CD4-positive, alpha-beta T cell treated with Interferon gamma for 1 hour (primary cell): Measurements from ENCODE around the gene HOXD9.

ENCODE experiments used
- DNase-seq: peaks from one replicate; pipeline ENCODE4 v3.0.0-alpha.2; 2020

HOXD9 gene

DNA sequence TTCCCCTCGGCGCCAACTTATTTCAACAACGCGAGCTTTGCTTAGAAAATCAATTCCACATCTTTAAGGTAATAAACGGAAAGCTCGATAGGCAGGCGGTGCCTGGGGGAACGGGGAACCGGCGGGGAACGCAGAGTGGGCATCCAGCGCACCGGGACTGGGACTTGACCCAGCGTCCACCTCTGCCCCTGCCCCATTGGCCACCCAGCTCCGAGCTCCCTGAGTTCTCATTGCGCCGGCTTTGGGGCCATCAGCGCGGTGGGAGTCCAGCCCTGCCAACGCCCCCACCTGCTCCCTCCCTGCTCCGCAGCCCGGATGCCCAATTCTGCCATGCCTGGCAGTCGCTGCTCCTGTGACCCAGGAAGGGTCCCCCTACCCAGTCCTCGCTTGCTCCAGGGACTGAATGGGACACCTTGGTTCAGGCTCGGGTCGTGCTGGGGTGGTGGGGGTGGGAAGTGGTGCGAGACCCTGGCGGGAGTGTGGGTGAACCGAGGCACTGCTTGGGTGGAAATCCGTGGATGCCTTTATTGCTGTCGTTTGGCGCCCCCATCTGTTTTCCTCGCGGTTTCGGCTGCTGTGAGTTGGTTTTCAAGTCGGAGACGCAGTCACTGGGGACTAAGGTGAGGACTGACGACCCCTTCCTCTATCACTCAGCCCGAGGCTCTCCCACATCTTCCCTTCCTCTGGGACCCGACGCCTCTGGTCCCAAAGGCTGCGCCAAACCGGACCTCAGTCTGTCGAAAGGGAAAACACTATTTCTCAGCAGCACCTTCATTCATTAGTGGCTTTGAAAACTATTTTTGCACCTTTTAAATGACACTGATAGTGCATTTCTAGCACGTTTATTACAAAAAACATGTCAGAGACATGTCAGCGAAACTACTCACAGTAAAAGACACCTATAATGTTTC lies 36.4 kb upstream of the HOXD9 start:
- DNase-seq = no peak

DNA sequence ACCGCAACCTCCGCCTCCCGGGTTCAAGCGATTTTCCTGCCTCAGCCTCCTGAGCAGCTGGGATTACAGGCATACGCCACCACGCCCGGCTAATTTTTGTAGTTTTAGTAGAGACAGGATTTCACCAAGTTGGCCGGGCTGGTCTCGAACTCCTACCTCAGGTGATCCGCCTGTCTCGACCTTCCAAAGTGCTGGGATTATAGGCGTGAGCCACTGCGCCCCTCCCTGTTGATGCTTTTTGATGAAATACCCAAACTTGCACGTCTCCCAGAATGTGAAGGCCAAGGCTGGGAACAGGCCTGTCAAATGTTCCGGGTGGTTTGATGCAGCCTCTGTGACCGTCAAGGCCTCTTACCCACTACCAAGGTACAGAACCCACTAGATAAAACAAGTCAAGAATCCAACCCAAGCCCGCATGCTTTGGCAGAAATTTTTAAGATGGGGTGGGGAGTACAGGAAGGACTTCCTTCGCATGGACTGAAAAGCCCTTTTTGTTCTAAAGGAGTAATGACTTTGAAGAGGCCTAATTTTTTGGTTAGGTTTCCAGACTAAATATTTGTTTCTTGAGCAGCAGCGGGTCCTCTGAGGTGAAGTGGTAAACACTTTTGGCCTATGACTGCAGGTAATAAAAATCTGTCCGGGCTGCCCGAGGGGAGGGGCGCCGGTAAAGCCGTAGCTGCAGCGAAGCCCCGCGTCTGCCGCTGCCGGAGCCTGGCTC lies 35.0 kb upstream of the HOXD9 start:
- no peak for DNase-seq

DNA sequence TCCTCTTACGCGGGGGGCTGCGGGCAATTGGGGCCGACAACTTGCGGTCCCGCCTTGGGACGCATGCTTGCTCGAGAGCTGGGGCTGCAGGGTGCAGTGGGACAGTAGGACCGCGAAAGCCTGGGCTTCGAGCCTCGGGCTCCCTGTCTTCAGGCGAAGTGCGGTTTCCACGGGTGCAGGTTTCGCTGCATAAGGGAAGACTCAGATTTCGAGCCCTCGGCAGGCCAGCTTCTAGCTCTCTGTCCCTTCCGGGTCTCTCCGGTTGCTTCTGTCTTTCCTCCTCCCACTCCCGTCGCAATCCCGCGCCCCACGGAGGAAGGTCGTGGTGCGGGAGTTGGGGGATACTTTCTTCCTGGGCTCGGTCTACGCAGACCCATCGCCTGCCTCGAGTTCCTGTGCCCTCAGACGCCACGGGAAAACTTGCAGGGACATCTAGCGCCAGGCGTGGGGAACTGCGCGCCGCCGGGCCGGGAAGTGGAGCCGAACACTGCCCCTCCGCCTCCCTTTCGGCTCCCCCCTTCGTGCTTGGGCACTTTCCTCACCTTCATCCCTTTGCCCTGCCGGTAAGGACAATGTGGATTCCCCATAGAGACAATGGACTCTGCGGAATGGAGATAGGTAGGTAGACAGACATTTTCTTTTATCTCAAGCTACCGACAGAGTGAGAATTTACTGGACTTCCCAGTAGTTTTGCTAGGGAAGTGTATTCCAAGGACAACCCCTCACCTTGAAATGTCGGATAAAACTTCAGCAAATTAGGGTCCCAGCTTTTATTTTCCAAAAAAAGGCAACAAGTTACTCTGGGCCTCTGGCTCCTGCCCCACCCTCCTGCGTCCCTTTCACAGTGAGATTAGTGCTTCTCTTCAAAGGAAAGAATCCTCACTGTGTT lies 34.2 kb upstream of the HOXD9 start:
- DNase-seq = no peak

DNA sequence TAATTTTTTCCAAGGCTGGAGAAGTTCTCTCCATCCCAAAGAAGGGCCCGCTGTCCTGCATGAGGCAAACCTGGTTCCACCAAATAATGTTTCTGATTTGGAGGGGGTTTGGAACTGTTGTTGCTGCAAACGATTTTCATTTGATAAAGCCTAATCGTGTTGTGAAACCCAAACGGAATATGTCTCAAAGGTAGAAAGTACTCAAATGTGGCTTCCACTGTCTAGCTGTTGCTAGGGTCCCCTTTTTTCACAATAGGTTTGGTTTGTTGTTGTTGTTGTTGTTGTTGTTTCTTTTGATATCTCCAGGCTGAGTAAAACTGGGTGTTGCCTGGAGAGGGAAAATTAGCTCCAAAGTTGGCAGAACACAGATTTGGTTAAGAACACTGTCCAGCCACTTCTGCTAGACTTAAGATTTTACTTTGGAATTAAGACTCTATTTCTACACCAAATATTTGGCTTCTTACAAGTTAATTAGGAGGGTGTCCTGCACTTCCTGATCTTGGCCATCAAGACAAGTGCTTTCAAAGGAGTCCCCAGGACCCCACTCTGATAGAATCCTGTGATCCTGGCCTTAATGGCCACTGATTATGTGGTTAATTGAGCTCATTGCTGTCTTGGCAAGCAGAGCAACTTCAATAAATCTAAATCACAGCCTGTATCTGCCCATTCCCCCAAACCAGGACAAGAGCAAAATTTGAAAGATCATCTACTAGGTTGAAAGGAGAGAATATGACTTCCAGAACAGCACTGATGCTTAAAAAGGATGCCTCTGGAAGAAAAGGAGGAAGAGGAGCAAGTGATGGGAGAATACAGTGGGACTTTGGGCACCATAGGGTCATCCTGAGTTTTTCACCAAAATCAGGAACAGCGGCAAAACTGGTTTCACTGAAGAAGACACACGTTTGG lies 33.3 kb upstream of the HOXD9 start:
- no peak for DNase-seq

DNA sequence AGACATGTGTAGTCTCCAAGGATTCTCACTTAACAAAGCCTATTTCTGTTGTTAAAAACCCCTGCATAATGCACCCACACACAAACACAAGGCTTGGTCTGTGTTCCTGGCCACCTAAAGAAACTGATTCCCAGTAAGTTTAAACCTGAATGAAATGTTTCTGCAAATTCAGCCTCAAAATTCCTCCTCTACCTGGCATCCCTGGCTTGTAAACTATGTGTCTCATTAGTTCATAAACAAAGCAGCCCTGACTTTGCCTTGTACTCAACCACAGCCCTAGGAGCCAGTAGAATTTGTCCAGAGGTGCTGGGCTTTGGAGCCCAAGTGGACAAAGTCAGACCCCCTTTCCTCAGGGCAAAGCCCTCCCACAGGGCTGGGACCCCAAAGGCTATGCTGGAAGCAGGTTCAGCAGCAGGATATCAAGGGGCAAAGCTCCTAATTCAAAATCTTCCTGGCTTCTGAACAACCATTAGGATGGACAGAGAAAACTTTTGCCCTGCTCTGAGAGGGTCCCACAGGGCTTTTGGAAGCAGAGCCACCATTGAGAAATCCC lies 32.6 kb upstream of the HOXD9 start:
- no peak for DNase-seq

DNA sequence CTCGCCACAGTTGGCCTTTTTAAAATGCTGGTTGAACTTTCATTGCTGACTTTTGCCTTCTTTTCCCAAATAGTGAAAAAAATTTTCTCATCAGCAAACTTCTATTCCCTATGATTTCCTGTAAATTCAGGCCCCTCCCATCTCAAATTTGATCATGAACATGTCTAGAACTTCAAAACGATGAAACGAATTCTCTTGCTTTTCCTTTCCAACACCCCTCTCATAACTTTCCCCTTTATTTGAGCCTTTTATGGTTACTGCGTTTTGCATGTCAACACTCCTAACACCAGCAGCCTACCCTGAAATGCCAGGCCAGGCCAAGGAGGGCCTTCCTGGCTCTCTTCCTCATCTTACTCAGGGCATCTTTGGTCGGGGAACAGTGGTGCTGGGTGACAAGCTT lies 31.7 kb upstream of the HOXD9 start:
- DNase-seq = no peak

DNA sequence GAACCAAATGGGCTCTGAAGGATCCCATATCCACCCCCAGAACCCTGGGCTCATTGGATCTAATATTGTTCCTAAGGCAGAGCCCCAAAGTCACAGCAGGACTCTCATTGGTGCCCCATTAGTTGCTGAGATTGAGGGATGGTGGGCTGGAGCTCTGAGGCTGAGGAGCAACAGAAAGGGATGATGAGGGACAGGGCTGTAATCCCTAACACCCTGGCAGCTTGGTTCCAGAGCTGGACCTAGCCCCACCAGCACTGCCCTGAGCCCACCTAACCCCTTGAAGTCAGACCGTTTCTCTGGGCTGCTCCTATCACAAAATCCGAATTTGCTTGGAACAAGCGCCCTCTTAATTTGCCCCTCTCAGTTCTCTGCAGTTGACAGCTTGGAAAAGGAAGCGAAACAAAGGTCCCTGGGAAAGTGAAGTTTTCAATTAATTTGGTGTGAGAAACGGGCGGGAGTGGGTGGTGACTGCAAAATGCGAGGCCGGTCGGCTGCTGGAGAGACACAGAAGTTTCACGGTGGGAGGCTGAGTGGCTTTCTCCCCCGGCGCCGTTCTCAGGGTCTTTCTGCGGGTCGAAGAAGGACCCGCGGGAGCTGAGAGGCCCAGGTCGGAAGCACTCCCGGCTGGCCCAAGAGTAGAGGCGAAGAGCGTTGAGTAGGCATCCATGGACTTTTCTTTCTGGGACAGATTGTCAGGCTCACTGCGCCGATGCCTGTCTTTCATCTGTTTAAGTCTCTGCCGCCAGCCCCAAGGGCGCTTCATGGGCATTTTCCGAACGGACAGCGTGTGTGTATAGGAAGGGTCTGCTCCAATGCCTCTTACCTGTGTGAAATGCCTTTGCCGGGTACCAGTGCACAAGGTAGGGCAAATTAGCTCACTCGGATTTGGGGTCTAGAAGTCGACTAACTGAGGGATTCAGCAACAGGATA lies 30.9 kb upstream of the HOXD9 start:
- DNase-seq = no peak

DNA sequence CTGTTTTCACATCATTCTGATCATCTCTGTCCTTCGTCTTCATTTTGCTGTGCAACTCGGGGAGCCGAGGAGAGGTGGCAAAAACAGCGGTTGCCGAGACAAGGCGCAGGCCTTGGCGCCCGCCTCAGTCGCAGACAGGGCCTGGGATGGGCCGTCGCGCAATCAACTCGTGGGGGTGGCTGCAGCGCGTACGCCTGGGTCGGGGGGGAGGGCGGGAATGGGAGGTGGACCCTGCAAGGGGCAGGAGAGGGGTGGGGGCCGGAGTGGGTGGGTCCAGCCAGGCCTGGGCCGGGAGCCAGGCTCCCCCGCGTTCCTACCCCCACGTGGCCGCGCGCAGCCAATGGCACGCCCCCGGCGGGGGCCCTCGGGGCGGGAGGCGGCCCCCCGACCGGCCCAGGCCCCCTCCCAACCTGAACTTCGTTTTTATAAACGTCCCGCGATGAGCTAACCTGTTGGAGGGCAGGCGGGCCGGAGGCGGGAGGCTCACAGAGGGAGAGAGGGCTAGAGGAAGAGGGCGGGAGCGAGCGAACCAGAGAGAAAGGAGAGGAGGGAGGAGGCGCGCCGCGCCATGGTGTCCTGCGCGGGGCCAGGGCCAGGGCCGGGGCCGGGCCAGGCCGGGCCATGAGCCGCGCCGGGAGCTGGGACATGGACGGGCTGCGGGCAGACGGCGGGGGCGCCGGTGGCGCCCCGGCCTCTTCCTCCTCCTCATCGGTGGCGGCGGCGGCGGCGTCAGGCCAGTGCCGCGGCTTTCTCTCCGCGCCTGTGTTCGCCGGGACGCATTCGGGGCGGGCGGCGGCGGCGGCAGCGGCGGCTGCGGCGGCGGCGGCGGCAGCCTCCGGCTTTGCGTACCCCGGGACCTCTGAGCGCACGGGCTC lies 30.0 kb upstream of the HOXD9 start, which contains the start of gene HOXD13:
Gene HOXD13, plus strand, starts transcription at position 452 of the 875 bp plus-strand sequence. Its CDS starts 170 bp downstream, at position 622.
- no peak for DNase-seq

DNA sequence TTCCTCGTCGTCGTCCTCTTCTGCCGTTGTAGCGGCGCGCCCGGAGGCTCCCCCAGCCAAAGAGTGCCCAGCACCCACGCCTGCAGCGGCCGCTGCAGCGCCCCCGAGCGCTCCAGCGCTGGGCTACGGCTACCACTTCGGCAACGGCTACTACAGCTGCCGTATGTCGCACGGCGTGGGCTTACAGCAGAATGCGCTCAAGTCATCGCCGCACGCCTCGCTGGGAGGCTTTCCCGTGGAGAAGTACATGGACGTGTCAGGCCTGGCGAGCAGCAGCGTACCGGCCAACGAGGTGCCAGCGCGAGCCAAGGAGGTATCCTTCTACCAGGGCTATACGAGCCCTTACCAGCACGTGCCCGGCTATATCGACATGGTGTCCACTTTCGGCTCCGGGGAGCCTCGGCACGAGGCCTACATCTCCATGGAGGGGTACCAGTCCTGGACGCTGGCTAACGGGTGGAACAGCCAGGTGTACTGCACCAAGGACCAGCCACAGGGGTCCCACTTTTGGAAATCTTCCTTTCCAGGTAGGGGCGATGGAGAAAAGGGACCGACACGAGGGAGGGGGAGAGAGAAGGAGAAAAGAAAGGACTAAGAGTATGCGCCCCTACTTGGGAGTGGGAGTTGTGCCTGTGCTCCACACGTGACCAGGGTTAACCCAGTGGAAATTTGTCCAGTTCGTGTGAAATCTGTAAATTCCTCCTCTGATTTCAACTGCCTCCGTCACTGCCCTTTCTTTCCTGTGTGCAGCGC lies 29.2 kb upstream of the HOXD9 start:
- DNase-seq = no peak

DNA sequence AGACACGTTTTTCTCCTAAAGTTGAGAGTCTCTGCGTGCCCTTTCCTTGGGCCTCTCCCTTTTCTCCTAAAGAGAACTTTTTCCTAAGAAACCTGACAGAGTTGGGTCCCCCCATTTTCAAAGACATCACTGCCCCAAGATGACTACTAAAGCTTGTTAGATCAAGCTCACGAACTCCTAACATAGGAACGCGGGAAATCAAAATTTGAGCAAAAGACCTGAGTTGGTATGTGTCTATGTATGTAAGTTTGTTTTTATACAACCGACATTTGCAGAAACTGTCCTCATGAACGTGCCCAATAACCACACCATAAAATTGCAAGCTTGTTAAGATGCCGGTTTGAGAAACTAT lies 28.6 kb upstream of the HOXD9 start:
- no peak for DNase-seq

DNA sequence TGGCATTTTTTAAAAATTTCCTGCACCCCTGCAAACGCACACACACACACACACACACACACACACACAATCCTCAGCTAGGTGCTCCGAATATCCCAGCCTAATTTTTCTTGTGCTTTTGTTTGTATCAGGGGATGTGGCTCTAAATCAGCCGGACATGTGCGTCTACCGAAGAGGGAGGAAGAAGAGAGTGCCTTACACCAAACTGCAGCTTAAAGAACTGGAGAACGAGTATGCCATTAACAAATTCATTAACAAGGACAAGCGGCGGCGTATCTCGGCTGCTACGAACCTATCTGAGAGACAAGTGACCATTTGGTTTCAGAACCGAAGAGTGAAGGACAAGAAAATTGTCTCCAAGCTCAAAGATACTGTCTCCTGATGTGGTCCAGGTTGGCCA lies 28.2 kb upstream of the HOXD9 start:
- no peak for DNase-seq

DNA sequence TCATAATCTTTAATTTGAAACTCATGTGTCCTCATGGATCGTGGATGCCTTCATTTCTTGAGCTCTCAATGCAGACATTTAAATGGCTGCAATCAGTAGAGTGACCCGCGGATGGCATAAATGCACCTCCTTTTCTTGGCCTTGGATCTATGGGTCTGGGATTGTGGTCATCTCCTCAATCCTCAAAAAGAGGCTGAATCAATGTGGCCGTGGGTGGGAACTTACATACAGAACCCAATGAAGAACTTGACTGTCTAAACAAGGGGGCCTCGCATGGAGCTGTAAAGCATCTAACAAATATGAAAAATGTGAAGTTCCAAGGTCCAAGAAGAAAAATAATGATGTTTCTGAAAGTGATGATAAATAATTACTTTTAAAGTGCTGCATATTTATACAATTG lies 27.1 kb upstream of the HOXD9 start:
- DNase-seq = no peak

DNA sequence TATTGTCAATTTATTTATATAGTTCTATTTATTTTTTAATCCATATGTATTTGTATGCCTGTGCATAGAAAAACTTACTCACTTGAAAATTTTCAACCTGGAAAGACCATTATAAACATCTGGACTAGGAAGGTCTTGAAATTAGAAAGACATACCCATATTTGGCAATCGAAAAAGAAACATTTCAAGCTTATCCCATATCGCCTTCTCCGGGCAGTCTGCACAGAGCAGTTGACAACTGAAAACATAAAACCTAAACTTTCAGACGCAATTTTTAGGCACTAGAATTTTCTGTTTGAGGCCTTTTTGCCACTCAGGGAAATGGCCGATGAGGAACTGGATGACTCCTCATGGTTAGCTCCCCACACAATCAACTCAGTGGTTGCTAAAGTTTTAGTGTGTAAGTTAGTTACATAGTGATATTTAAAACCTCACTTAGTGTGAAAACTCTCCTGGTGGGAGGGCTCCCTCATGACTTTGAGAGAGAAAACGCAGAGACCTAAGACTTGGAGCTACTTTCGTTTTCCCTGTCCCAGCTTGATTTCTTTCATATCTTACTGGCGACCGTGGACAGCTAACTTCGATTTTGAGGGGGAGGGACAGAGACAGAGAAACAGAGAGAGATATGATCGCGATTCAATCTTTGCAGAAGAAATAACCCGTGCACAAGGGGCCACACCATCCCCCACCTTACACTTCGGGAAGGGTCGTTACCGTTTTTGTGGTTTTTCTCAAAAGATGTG lies 26.1 kb upstream of the HOXD9 start:
- DNase-seq = no peak

DNA sequence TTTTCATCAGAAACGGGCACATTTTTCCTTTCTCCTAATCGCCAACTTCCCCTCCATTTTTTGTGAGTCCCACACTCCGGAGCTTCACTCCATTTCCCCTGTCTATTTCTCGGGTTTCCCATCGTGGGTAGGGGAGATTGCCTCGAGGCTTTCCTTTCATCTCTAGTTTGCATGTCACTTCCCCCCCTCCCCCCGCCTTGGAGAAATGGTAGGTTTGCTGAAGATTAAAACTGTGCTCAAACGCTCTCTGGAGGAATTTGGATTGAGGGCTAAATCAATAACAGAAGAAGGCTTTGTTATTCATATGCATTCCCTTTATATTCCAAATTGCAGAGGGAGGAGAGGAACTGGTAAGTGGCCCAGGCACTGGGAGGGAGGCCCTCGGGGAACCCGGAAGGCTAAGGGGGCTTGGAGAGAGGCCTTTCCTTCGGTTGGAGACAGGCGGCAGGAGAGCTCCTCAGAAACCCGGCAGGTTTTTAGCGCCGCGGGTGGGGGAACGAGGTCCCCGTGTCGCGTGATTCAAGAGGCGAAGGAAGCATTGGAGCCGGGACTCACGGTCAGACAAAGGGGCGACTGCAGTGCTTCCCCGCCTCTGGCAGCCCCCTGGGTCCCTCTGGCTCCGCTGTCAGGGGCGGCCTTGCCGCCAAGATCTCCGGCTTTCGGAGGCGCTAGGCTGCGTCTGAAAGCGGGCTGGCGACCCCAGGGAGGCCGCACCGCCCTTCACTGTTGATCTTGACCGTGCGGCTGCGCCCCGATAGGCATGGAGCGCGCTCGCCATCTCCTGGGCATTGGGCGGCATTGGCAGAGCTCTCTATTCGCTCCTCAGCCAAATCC lies 25.3 kb upstream of the HOXD9 start:
- DNase-seq = peak; percentile 38

DNA sequence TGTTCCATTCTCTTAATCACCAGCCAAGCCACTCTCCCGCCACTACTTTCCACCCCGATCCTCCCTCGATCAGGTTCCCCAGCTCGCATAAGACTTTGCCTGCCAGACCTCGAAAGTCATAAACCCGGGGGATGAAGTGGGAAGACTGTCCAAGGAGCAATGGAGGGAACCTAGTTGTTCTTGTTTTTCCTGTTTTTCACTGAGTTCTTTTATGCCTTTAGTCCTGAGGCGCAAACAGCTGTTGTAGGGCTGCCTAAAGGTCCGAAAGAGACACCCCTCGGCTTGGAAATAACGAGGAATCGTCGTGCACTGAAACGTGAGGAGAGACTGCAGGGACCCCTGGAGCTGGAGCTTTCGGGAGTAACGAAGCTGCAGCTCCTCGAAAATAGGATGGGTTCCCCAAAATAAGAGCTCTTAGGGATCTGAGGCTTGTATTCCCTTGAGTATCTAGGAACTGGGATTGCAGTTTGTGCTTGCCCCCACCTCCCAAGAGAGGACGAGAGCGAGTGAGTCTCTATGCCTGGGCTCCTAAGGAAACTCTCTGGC lies 24.6 kb upstream of the HOXD9 start:
- no peak for DNase-seq

DNA sequence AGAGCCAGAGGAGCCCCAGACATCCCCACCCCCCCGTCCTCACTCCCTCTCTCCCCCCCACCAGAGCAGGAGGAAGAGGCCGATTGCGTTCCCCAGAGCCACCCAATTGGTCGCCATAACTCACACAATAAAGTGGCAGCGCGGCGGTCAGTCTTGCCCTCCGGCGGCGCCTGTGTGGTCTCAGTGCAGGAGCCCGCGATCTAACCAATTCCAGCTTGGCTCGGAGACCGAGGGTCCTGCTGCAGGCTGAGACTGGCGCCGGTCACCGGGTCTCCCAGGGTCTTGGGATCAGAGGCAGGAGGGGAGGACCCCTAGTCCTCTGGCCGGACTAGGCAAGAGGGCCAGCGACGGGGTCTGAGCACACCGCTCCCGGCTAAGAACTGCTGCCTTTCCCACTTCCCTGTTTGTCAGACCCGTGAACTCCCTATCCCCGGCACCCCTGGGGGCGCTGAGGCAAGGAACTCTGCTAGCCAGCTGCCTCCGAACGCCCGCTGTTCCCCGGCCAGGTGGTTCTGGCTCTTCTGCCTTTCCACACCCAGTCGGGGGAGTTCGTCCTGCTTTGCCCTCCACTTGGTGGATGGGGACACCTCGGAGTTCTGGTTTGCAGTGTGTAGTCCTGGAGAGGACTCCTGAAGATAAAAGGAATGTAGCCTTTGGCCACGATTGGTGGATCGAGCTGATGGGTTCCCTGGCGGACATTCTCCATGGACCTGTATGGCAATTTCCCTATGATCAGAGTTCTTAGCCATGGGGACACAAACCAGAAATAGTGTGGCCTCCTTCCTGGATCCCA lies 24.0 kb upstream of the HOXD9 start:
- DNase-seq = no peak
